ENCODE data around the gene TEX51. TPM values are rescaled to one million over a fixed set of nuclear protein-coding genes. Genes with fewer than 3 reads are reported as not detected.
A peak's percentile ranks its signal among the peaks of the same experiment; 100 is the strongest.

Gene TEX51
- total RNA-seq, 4 donors from 2014 or later: not detected

DNA sequence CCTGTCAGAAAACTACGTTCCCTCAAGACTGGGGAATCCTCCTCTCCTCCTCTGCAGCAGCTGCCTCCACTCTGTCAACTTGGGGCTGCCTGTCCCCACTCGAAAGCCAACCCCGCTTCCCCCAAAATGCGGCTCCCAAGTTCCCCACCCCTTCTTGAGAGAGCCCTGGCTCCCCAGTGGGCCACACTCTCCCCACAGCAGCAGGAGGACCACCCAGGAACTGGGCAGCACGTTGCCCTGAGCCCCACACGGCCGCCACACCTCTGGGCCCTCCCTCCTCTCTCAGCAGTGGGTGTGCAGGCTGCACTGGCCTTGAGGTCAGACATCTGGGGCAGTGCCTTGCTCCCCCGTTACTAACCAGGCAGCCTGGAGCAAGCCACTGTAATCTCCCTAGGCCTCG is 9.6 kb upstream of the TEX51 start:
- no peak overlapping the region for H3K4me3 ChIP-seq
- intact Hi-C loops (cut with DNase I): no loop called here
- H3K9me3 ChIP-seq: no peaks in the 10 kb centered on the region
- DNase-seq (ENCODE audit: extremely low spot score): peak; percentile 50
- H3K36me3 ChIP-seq: no peaks in the 10 kb centered on the region
- 85% methylated on average over 9 of the region's 9 CpGs for WGBS
- TF ChIP-seq EP300 (IDR thresholded peaks at IDR 0.05) (no peak), CTCF (IDR thresholded peaks at IDR 0.05) (no peak), POLR2AphosphoS5 (IDR thresholded peaks at IDR 0.05) (no peak), POLR2A (IDR thresholded peaks at IDR 0.05; ENCODE audit: low read depth) (no peak)
- no peak overlapping the region for H3K27ac ChIP-seq (replicated peaks in 1 of 4)
- H3K27me3 ChIP-seq: peaks cover 0 to 14% (median 0%) of the 10 kb centered on the region in 4 donors
- H3K4me1 ChIP-seq: peaks cover 0 to 15% (median 13%) of the 10 kb centered on the region in 4 donors

GRCh38 chr2:126889496-126890135 is 9.1 kb upstream of the TEX51 start:
- intact Hi-C loops (cut with DNase I): no loop called here
- DNase-seq (ENCODE audit: extremely low spot score): peak; percentile 86
- 81% methylated on average over 8 of the region's 8 CpGs for WGBS
- Histone ChIP-seq H3K9me3 (no peaks in the 10 kb centered on the region), H3K27ac (replicated peaks in 1 of 4) (no peak overlapping the region), H3K4me3 (no peak overlapping the region), H3K27me3 (peaks cover 0 to 14% (median 0%) of the 10 kb centered on the region in 4 donors), H3K36me3 (no peaks in the 10 kb centered on the region), H3K4me1 (peaks cover 0 to 15% (median 13%) of the 10 kb centered on the region in 4 donors)
- TF ChIP-seq CTCF (IDR thresholded peaks at IDR 0.05) (no peak), POLR2A (IDR thresholded peaks at IDR 0.05; ENCODE audit: low read depth) (no peak), POLR2AphosphoS5 (IDR thresholded peaks at IDR 0.05) (no peak), EP300 (IDR thresholded peaks at IDR 0.05) (no peak)

- Histone ChIP-seq H3K36me3 (no peaks in the 10 kb centered on the region), H3K9me3 (no peaks in the 10 kb centered on the region), H3K27me3 (peaks cover 0 to 14% (median 0%) of the 10 kb centered on the region in 4 donors), H3K4me1 (peaks cover 0 to 15% (median 13%) of the 10 kb centered on the region in 4 donors), H3K4me3 (no peak overlapping the region), H3K27ac (replicated peaks in 1 of 4) (no peak overlapping the region)
- intact Hi-C loops (cut with DNase I): no loop called here
- no peak for DNase-seq (ENCODE audit: extremely low spot score)
- 100% methylated on average over 5 of the region's 5 CpGs for WGBS
- TF ChIP-seq CTCF (IDR thresholded peaks at IDR 0.05): no peak
Observed at GRCh38 chr2:126890136-126890510, 8.6 kb upstream of the TEX51 start.

DNA sequence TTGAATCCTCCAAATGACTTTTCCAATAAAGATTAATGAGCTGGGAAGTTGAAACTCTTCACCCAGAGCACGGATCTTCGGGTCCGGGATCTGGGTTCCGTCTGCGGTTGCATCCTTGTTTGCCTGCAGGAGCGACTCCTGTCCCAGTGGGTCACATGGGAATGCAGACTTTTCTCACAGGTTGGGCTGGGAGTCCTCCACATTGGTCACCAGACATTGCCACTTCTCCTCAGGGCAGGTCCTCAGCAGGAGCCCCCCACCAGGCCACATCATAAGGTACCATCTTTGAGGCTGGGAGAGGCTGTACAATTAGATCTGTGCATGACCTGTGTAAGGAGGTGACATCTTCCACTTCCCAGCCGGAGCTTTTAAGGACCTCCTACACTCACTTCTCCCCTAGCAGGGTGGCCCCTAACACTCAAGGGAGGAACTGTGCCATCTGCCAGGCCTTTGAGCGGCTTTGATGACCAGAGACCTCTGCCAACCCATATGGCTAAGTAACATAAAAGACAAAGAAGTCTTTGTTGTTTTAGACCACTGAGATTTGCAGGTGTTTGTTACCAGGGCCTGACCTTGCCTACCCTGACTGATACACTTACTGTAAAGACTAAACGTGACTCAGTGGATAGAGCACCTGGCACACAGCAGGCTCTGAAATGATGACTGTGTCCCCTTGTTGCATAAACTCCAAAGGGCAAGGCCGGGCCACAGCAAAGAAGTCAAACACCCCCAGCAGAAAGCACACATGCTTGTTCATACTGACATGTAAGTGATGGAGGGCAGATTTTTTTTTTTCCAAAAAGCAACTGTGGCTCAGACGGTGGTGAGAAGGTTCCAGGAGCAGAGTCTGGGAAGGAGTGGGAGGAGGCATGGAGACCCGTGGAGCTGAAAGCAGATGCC is 7.9 kb upstream of the TEX51 start:
- H3K27me3 ChIP-seq: peaks cover 0 to 10% (median 0%) of the 10 kb centered on the region in 4 donors
- no peaks in the 10 kb centered on the region for H3K9me3 ChIP-seq
- WGBS: 88% methylated on average over 12 of the region's 12 CpGs
- H3K4me3 ChIP-seq: no peak overlapping the region
- TF ChIP-seq POLR2A (IDR thresholded peaks at IDR 0.05; ENCODE audit: low read depth) (no peak), CTCF (IDR thresholded peaks at IDR 0.05) (no peak)
- no peaks in the 10 kb centered on the region for H3K36me3 ChIP-seq
- DNase-seq (ENCODE audit: extremely low spot score): peak; percentile 90
- intact Hi-C loops (cut with DNase I): no loop called here
- peaks cover 0 to 11% (median 9%) of the 10 kb centered on the region in 4 donors for H3K4me1 ChIP-seq
- H3K27ac ChIP-seq (replicated peaks in 1 of 4): no peak overlapping the region

Data from esophagus muscularis mucosa (tissue), 4 donors.